Right lobe of liver (tissue), 4 donors: ENCODE results near the gene TBX4.

ENCODE experiments used
- POLR2A ChIP-seq: fragments of 450-650 bp; IDR thresholded peaks from one replicate; pipeline ENCODE4 v1.6.1; 2017; ENCODE audit warnings: antibody characterized with exemption, mild to moderate bottlenecking
- TF ChIP-seq, protein P1 (sequence below), 4 donors: fragments of 200-600 bp in 3 of 4; fragments of 450-650 bp in 1 of 4; IDR thresholded peaks; one replicate each; pipeline versions ENCODE4 v1.5.1 to v1.8.0; 2016 to 2022; ENCODE audit warnings: antibody characterized with exemption in 4 of 4, mild to moderate bottlenecking in 2 of 4
- donor health status: DM: no; HTN: no; CAD: no.
- donor health status: DM: no; HTN: no; CAD: no.
- donor health status: DM: no; HTN: yes; CAD: no.

DNA sequence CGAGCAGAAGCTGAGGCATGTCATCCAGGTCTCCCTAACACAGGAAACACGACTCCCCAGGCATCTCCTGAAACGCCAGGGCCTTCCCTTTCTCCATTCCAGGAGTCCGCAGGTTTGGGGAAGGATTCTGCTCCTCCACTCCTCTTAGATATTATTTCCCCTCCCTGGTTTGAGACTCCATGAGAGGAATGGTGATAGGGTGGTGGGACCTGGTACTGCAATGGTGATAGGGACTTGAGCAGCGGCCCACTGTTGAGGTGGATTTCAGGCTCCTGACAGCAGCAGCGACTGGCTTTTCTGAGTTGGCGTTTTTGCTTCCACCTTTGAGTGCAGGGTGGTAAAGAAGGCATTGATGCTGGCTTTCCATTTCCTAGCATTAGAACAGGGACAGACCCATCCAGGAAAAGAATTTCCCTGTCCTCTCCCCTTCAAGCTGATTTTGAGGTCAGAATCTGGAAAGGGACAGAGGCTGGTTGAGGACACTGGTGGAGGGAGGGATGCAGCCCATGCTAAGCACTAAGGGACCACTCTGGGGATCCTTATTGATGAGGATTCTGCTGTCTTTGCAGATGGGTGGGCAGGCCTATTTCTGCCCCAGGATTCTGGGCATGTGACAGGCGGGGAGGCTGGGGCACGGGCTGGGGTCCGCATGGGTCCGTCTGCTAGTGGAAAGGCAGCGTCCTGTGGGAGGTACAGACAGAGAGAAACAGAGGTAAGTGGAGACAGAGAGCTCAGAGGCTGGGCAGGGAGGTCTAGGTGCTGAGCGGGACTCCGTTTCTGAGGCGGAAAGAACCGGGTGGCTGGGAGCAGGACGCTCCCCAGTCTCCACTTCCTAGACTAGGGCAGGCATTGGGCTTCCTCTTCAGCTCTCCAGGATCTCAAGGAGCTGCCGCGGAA lies 1.3 kb upstream of the TBX4 start:
- TF ChIP-seq, protein P1, sequence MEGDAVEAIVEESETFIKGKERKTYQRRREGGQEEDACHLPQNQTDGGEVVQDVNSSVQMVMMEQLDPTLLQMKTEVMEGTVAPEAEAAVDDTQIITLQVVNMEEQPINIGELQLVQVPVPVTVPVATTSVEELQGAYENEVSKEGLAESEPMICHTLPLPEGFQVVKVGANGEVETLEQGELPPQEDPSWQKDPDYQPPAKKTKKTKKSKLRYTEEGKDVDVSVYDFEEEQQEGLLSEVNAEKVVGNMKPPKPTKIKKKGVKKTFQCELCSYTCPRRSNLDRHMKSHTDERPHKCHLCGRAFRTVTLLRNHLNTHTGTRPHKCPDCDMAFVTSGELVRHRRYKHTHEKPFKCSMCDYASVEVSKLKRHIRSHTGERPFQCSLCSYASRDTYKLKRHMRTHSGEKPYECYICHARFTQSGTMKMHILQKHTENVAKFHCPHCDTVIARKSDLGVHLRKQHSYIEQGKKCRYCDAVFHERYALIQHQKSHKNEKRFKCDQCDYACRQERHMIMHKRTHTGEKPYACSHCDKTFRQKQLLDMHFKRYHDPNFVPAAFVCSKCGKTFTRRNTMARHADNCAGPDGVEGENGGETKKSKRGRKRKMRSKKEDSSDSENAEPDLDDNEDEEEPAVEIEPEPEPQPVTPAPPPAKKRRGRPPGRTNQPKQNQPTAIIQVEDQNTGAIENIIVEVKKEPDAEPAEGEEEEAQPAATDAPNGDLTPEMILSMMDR (IDR thresholded peaks at IDR 0.05), result no peak
- TF ChIP-seq POLR2A, result no peak
